ENCODE measurements around the gene APLNR. TPM values are rescaled to one million over a fixed set of nuclear protein-coding genes. Genes with fewer than 3 reads are reported as not detected.

Gene APLNR
- total RNA-seq, result not detected in 2 replicates

DNA sequence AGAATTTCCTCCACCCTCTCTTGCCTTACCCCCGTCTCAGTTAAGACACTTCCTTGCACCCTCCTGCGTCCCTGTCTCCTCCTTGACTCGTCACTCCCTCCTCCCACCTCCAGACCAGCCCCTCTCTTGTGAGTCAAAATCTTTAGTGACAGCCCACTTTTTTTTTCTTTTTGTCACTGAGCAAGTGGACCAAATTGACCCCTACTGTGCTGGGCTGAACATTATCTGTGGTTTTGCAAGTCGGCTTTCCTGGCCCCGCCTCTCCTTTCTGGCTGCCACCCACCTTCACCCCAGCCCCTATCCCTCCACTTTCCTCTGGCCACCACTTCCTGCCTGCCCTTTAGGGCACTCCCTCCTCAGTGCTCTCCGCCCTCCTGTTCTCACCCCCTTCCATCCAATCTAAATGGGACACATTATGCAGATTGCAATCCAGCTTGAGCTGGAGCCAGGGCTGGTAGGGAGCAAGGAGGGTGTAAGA is at the start of gene APLNR:
Gene APLNR, minus strand, starts transcription at position 47 of the 478 bp plus-strand sequence. CDS start 246 bp downstream, outside the sequence.

Other genes starting within 250 kb of the APLNR start
- gene OR5AK2, start 248.3 kb downstream of the APLNR start, total RNA-seq, result not detected in 2 replicates
- gene LRRC55, start 55.3 kb downstream of the APLNR start, total RNA-seq, result not detected in 2 replicates
- 70.1 and 99.4 TPM in 2 replicates for gene TNKS1BP1, start 87.7 kb upstream of the APLNR start, total RNA-seq
- 56.2 and 65.6 TPM in 2 replicates for gene SSRP1, start 98.6 kb upstream of the APLNR start, total RNA-seq
- gene P2RX3, start 101.1 kb upstream of the APLNR start, total RNA-seq, result not detected in 2 replicates
- gene PRG3, start 143.9 kb upstream of the APLNR start, total RNA-seq, result not detected in 2 replicates
- gene PRG2, start 153.4 kb upstream of the APLNR start, total RNA-seq, result 0.55 and 0.71 TPM in 2 replicates
- gene SLC43A3, start 189.9 kb upstream of the APLNR start, total RNA-seq, result 15.9 and 27.4 TPM in 2 replicates
- 0.09 TPM in 1 of 2 replicates, not detected in the other for gene RTN4RL2, start 223.3 kb upstream of the APLNR start, total RNA-seq

Data from smooth muscle cell of bladder (primary cell).